Mesendoderm (in vitro differentiated cells): ENCODE measurements around the gene GULP1.
A peak's percentile ranks its signal among the peaks of the same experiment; 100 is the strongest.

Source experiments
- DNase-seq: peaks from one replicate; pipeline ENCODE4 v3.0.0; 2013
- H2AK5ac ChIP-seq: 2 replicates; pipeline ENCODE4 v1.6.1; 2013; ENCODE audit warnings: low read length, inconsistent platforms
- H2BK120ac ChIP-seq: 2 replicates; pipeline ENCODE4 v1.6.1; 2013; ENCODE audit warnings: low read depth, mild to moderate bottlenecking, low read length, moderate library complexity, mixed read lengths
- H2BK15ac ChIP-seq: replicated peaks from 2 replicates; pipeline ENCODE4 v1.6.1; 2013; ENCODE audit warnings: low read depth, mild to moderate bottlenecking, moderate library complexity
- H2BK5ac ChIP-seq: 2 replicates; pipeline ENCODE4 v1.6.1; 2013; ENCODE audit warnings: low read length, inconsistent platforms
- H3K18ac ChIP-seq: 2 replicates; pipeline ENCODE4 v1.6.1; 2013; ENCODE audit warnings: mild to moderate bottlenecking, low read length, mixed read lengths
- H3K23ac ChIP-seq: one replicate; pipeline ENCODE4 v1.6.1; 2013; ENCODE audit warnings: low read length
- H3K27ac ChIP-seq: 2 replicates; pipeline ENCODE4 v1.5.1; 2013; ENCODE audit warnings: low read depth, mild to moderate bottlenecking, inconsistent platforms, low read length, moderate library complexity
- H3K27me3 ChIP-seq: 2 replicates; pipeline ENCODE4 v1.6.1; 2013; ENCODE audit warnings: low read length, control low read depth, mild to moderate bottlenecking, inconsistent platforms; ENCODE audit not compliant: insufficient read depth, poor library complexity
- H3K36me3 ChIP-seq: 2 replicates; pipeline ENCODE4 v1.6.1; 2013; ENCODE audit warnings: low read length, inconsistent platforms; ENCODE audit not compliant: control insufficient read depth, insufficient read depth
- H3K4ac ChIP-seq: one replicate; pipeline ENCODE4 v1.6.1; 2013; ENCODE audit warnings: low read depth, mild to moderate bottlenecking, low read length, moderate library complexity
- H3K4me1 ChIP-seq: 2 replicates; pipeline ENCODE4 v1.6.1; 2013; ENCODE audit warnings: low read depth, low read length, inconsistent platforms; ENCODE audit not compliant: control insufficient read depth
- H3K4me2 ChIP-seq: 2 replicates; pipeline ENCODE4 v1.6.1; 2013; ENCODE audit warnings: low read length
- H3K4me3 ChIP-seq: 2 replicates; pipeline ENCODE4 v1.5.1; 2013; ENCODE audit warnings: mild to moderate bottlenecking, low read length
- H3K56ac ChIP-seq: one replicate; pipeline ENCODE4 v1.6.1; 2013; ENCODE audit warnings: low read length
- H3K79me1 ChIP-seq: 2 replicates; pipeline ENCODE4 v1.6.1; 2013; ENCODE audit warnings: low read length, inconsistent platforms
- H3K79me2 ChIP-seq: 2 replicates; pipeline ENCODE4 v1.6.1; 2013; ENCODE audit warnings: mild to moderate bottlenecking, low read length; ENCODE audit not compliant: control insufficient read depth, insufficient read depth
- H3K9ac ChIP-seq: 2 replicates; pipeline ENCODE4 v1.6.1; 2013; ENCODE audit warnings: low read length, inconsistent platforms
- H4K5ac ChIP-seq: one replicate; pipeline ENCODE4 v1.6.1; 2013; ENCODE audit warnings: low read length
- H4K8ac ChIP-seq: one replicate; pipeline ENCODE4 v1.6.1; 2013; ENCODE audit warnings: low read depth, mild to moderate bottlenecking, control low read depth, low read length, moderate library complexity
- WGBS: extraction: QIAGEN DNeasy Blood & Tissue Kit; methylation state at CpG from one replicate; pipeline ENCODE4 v1.1.7; 2013; ENCODE audit warnings: low lambda C conversion rate, missing lambda C conversion rate; ENCODE audit not compliant: insufficient coverage; ENCODE audit errors: extremely low coverage; 5-methylcytosine and 5-hydroxymethylcytosine counted together

Gene GULP1

GRCh38 chr2:188333751-188334524 is 42.3 kb downstream of the GULP1 start:
- Histone ChIP-seq H3K27me3 (no peaks in the 10 kb centered on the region), H3K27ac (no peak overlapping the region), H3K36me3 (no peaks in the 10 kb centered on the region), H3K79me1 (no peaks in the 10 kb centered on the region), H4K5ac (no peak overlapping the region), H4K8ac (no peak overlapping the region), H3K56ac (no peak overlapping the region), H3K4ac (no peak overlapping the region), H2BK120ac (no peak overlapping the region), H3K18ac (peak overlapping the region; percentile 23), H3K79me2 (peaks cover 27% of the 10 kb centered on the region), H3K4me1 (peaks cover 6% of the 10 kb centered on the region), H3K4me2 (no peak overlapping the region), H2BK15ac (no peak overlapping the region), H3K23ac (no peak overlapping the region), H3K4me3 (no peak overlapping the region), H2AK5ac (no peak overlapping the region), H3K9ac (no peak overlapping the region), H2BK5ac (no peak overlapping the region)
- WGBS, result no CpG with 5 or more reads among the region's 5 CpGs
- DNase-seq, result no peak

GRCh38 chr2:188338463-188338862 is 46.8 kb downstream of the GULP1 start:
- Histone ChIP-seq H3K27me3 (no peaks in the 10 kb centered on the region), H3K36me3 (no peaks in the 10 kb centered on the region)
- no CpG with 5 or more reads among the region's 3 CpGs for WGBS

GRCh38 chr2:188340257-188340656 is 48.6 kb downstream of the GULP1 start:
- Histone ChIP-seq H3K23ac (no peak overlapping the region), H4K8ac (no peak overlapping the region), H3K18ac (no peak overlapping the region), H3K4me3 (no peak overlapping the region), H4K5ac (no peak overlapping the region), H3K36me3 (no peaks in the 10 kb centered on the region), H3K4me1 (no peaks in the 10 kb centered on the region), H3K4me2 (no peak overlapping the region), H2BK15ac (no peak overlapping the region), H3K4ac (no peak overlapping the region), H3K56ac (no peak overlapping the region), H3K27ac (no peak overlapping the region), H3K27me3 (no peaks in the 10 kb centered on the region), H3K9ac (no peak overlapping the region), H2AK5ac (no peak overlapping the region), H3K79me1 (peaks cover 2% of the 10 kb centered on the region), H2BK120ac (no peak overlapping the region), H3K79me2 (peaks cover 25% of the 10 kb centered on the region), H2BK5ac (no peak overlapping the region)
- WGBS, result no CpG with 5 or more reads among the region's 3 CpGs
- DNase-seq, result peak; percentile 70

More at GRCh38 chr2:188338463-188338862, 46.8 kb downstream of the GULP1 start:
- no peak for DNase-seq
- Histone ChIP-seq H3K27ac (no peak overlapping the region), H2AK5ac (no peak overlapping the region), H3K4me1 (no peaks in the 10 kb centered on the region), H3K56ac (no peak overlapping the region), H2BK15ac (no peak overlapping the region), H3K18ac (no peak overlapping the region), H3K79me2 (peaks cover 24% of the 10 kb centered on the region), H4K5ac (no peak overlapping the region), H3K23ac (no peak overlapping the region), H4K8ac (no peak overlapping the region), H3K4me3 (no peak overlapping the region), H3K4ac (no peak overlapping the region), H3K79me1 (peaks cover 2% of the 10 kb centered on the region), H3K4me2 (no peak overlapping the region), H2BK120ac (no peak overlapping the region), H2BK5ac (no peak overlapping the region), H3K9ac (no peak overlapping the region)

- peak; percentile 51 for DNase-seq
- Histone ChIP-seq H3K23ac (no peak overlapping the region), H2BK120ac (no peak overlapping the region), H3K56ac (no peak overlapping the region), H3K27ac (no peak overlapping the region), H4K5ac (no peak overlapping the region), H2BK5ac (no peak overlapping the region), H3K4ac (no peak overlapping the region), H2BK15ac (no peak overlapping the region), H2AK5ac (no peak overlapping the region), H3K27me3 (no peaks in the 10 kb centered on the region), H3K79me1 (peaks cover 2% of the 10 kb centered on the region), H3K4me3 (no peak overlapping the region), H3K18ac (no peak overlapping the region), H3K9ac (no peak overlapping the region), H3K79me2 (peaks cover 23% of the 10 kb centered on the region), H4K8ac (no peak overlapping the region), H3K4me1 (no peaks in the 10 kb centered on the region), H3K4me2 (no peak overlapping the region), H3K36me3 (no peaks in the 10 kb centered on the region)
- no CpG with 5 or more reads among the region's 3 CpGs for WGBS
Measured at GRCh38 chr2:188345020-188345419, 53.3 kb downstream of the GULP1 start.

GRCh38 chr2:188345426-188345825 is 53.8 kb downstream of the GULP1 start:
- Histone ChIP-seq H2BK5ac (no peak overlapping the region), H3K23ac (no peak overlapping the region), H3K27ac (no peak overlapping the region), H3K9ac (no peak overlapping the region), H3K79me2 (peaks cover 19% of the 10 kb centered on the region), H3K4me1 (no peaks in the 10 kb centered on the region), H3K79me1 (peaks cover 2% of the 10 kb centered on the region), H3K18ac (no peak overlapping the region), H3K36me3 (no peaks in the 10 kb centered on the region), H3K4ac (no peak overlapping the region), H2AK5ac (no peak overlapping the region), H2BK120ac (no peak overlapping the region), H3K56ac (no peak overlapping the region), H3K4me3 (no peak overlapping the region), H4K5ac (no peak overlapping the region), H3K4me2 (no peak overlapping the region), H4K8ac (no peak overlapping the region), H3K27me3 (no peaks in the 10 kb centered on the region), H2BK15ac (no peak overlapping the region)
- no peak for DNase-seq
